Caco-2 (cell line): ENCODE measurements around the gene GTPBP4. TPM values are rescaled to one million over a fixed set of nuclear protein-coding genes. Genes with fewer than 3 reads are reported as not detected.
"Not testable (repeated sequence)": the region's sequence is repeated elsewhere in the genome, so short reads cannot be mapped to it uniquely, and the experiment has no call there.

Experiments used
- BruUV-seq: library from RNA; stranded (reverse); fragments of 400-500 nt; replicated peaks from 2 replicates; lab custom pipeline; 2021; lab: Mats Ljungman, UMichigan
- CTCF ChIA-PET: fragments of 300-600 bp; sonication (Branson Sonifier 250); formaldehyde crosslinking; loops from one replicate; lab custom pipeline; 2022; ENCODE audit warnings: antibody characterized with exemption; lab: Charles Lee
- POLR2A ChIA-PET: fragments of 300-600 bp; sonication (Branson Sonifier 250); formaldehyde crosslinking; loops from one replicate; lab custom pipeline; 2022; ENCODE audit warnings: antibody characterized with exemption; lab: Charles Lee
- DNase-seq, 2 experiments: peaks; one replicate each; pipeline versions ENCODE4 v3.0.0 to v3.0.0-alpha.2; 2020 to 2022
- H3K27me3 ChIP-seq: replicated peaks from 2 replicates; pipeline ENCODE4 v1.6.0; 2011; ENCODE audit warnings: low read length; ENCODE audit not compliant: control insufficient read depth, insufficient read depth
- H3K36me3 ChIP-seq: 2 replicates; pipeline ENCODE4 v1.5.1; 2011; ENCODE audit warnings: low read length; ENCODE audit not compliant: control insufficient read depth, insufficient read depth
- H3K4me1 ChIP-seq: fragments of 250-450 bp; sonication (Bioruptor Pico); 2 replicates; pipeline ENCODE4 v1.5.1; 2020; ENCODE audit warnings: mild to moderate bottlenecking
- H3K4me3 ChIP-seq: 2 replicates; pipeline ENCODE4 v1.5.1; 2011; ENCODE audit warnings: low read depth, mild to moderate bottlenecking, control low read depth, low read length
- H3K9me3 ChIP-seq: fragments of 250-450 bp; sonication (Bioruptor Pico); 2 replicates; pipeline ENCODE4 v1.5.1; 2020; ENCODE audit warnings: mild to moderate bottlenecking, moderate library complexity
- H3K27ac Mint-ChIP-seq: one replicate; pipeline ENCODE4 v1.8.0; 2022; ENCODE audit warnings: mixed read lengths; ENCODE audit not compliant: unreplicated experiment
- H3K27me3 Mint-ChIP-seq: one replicate; pipeline ENCODE4 v1.8.0; 2022; ENCODE audit warnings: mixed read lengths; ENCODE audit not compliant: insufficient read depth, unreplicated experiment
- H3K36me3 Mint-ChIP-seq: one replicate; pipeline ENCODE4 v1.8.0; 2022; ENCODE audit warnings: mild to moderate bottlenecking, mixed read lengths; ENCODE audit not compliant: insufficient read depth, unreplicated experiment
- H3K4me1 Mint-ChIP-seq: one replicate; pipeline ENCODE4 v1.8.0; 2022; ENCODE audit warnings: low read depth, mixed read lengths; ENCODE audit not compliant: unreplicated experiment
- H3K4me3 Mint-ChIP-seq: one replicate; pipeline ENCODE4 v1.8.0; 2022; ENCODE audit warnings: mild to moderate bottlenecking, moderate library complexity, mixed read lengths; ENCODE audit not compliant: unreplicated experiment
- H3K9me3 Mint-ChIP-seq: one replicate; pipeline ENCODE4 v1.8.0; 2022; ENCODE audit warnings: mixed read lengths; ENCODE audit not compliant: unreplicated experiment
- intact Hi-C: fragments of 100-400 bp; cut with micrococcal nuclease; formaldehyde crosslinking; loops from one replicate; pipeline ENCODE4 v1.10.0; 2022; ENCODE audit not compliant: unreplicated experiment
- total RNA-seq: library from RNA; stranded (reverse); gene quantifications from 2 replicates; pipeline ENCODE4 v1.2.3, GENCODE V29; 2022
- TF ChIP-seq, protein P1 (sequence below), 2 experiments: fragments of 200-600 bp in 1 of 2; IDR thresholded peaks; 1 replicate in 1 of 2; 2 replicates in 1 of 2; pipeline versions ENCODE4 v1.5.1 to v1.8.0; 2011 to 2022; ENCODE audit warnings: antibody characterized with exemption in 1 of 2, control low read depth in 1 of 2, inconsistent platforms in 1 of 2, low read depth in 1 of 2, low read length in 1 of 2, mild to moderate bottlenecking in 1 of 2, moderate library complexity in 1 of 2; ENCODE audit not compliant: insufficient read depth in 1 of 2, severe bottlenecking in 1 of 2, unreplicated experiment in 1 of 2

The GTPBP4 gene
- total RNA-seq, 1 experiment from 2014 or later, result 202 TPM

DNA sequence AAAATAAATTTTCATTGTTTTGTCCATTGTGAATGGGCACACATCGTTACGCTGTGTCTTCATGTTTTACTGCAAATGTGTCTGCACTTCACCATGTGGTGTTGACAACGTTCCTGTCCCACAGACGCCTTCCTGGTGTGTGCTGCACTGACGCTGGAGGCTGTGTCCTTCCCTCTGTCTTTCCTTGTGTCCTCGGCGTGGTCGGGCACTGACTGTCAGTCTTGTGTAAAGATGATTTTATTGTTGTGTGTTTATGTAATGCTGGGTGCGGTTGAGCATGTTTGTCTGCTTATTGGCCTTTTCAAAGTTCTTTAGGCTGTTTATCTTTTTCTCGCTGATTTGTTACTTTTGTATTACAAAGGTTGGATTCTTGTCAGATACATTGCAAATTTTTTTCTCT lies 19.3 kb downstream of the GTPBP4 start:
- Mint-ChIP-seq H3K27ac (no peak overlapping the region), H3K9me3 (no peaks in the 10 kb centered on the region), H3K4me1 (no peaks in the 10 kb centered on the region), H3K4me3 (no peak overlapping the region), H3K27me3 (no peaks in the 10 kb centered on the region), H3K36me3 (peaks cover 100% of the 10 kb centered on the region)
- intact Hi-C loops, result no loop called here
- Histone ChIP-seq H3K27me3 (no peaks in the 10 kb centered on the region), H3K4me1 (no peaks in the 10 kb centered on the region), H3K36me3 (peaks cover 21% of the 10 kb centered on the region), H3K4me3 (no peak overlapping the region), H3K9me3 (no peaks in the 10 kb centered on the region)
- ChIA-PET POLR2A (interaction anchor here (0.6 kb wide), 2 partner anchors 13 to 34 kb away, joined by 4 to 6 read pairs; no protein-coding TSS in a partner anchor), CTCF (no interaction called here)
- DNase-seq, result no peak
- BruUV-seq, result no TSS peak
- TF ChIP-seq, protein P1, sequence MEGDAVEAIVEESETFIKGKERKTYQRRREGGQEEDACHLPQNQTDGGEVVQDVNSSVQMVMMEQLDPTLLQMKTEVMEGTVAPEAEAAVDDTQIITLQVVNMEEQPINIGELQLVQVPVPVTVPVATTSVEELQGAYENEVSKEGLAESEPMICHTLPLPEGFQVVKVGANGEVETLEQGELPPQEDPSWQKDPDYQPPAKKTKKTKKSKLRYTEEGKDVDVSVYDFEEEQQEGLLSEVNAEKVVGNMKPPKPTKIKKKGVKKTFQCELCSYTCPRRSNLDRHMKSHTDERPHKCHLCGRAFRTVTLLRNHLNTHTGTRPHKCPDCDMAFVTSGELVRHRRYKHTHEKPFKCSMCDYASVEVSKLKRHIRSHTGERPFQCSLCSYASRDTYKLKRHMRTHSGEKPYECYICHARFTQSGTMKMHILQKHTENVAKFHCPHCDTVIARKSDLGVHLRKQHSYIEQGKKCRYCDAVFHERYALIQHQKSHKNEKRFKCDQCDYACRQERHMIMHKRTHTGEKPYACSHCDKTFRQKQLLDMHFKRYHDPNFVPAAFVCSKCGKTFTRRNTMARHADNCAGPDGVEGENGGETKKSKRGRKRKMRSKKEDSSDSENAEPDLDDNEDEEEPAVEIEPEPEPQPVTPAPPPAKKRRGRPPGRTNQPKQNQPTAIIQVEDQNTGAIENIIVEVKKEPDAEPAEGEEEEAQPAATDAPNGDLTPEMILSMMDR (IDR thresholded peaks at IDR 0.05; ENCODE audit: insufficient read depth in 1 of 2, low read depth in 1 of 2, low read length in 1 of 2, severe bottlenecking in 1 of 2, unreplicated experiment in 1 of 2), result no peak

DNA sequence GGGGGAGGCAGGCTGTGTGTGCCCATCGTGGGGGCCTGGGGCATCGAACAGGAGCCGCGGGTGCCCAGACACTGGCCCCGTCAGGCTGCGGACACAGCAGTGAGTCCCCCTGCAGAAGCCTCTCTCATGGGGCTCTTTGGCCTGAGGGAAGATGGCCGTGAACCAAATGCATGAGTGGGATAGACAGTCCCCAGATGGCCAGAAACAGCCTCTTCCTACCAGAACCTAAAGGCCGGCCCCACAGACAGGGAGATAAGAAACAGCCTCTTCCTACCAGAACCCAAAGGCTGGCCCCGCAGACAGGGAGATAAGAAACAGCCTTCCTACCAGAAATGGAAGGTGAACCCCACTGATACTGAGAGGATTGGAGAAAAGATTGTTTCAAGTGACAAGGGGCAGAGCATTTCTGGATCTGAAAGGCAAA lies 20.8 kb downstream of the GTPBP4 start:
- Mint-ChIP-seq H3K4me1 (no peaks in the 10 kb centered on the region), H3K27me3 (no peaks in the 10 kb centered on the region)
- no peaks in the 10 kb centered on the region for H3K9me3 ChIP-seq

DNA sequence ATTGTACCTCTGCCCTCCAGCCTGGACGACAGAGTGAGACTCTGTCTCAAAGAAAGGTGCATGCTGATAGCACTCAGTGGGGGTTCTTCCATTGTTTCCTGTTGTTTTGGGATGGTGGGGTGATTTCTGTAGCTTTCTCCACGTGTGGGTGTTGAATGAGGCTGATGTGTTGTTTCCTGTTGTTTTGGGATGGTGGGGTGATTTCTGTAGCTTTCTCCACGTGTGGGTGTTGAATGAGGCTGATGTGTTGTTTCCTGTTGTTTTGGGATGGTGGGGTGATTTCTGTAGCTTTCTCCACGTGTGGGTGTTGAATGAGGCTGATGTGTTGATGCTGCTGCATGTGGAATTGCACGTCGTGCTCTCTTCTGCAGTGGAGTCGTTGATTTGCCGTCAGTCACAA lies 21.7 kb downstream of the GTPBP4 start:
- POLR2A ChIA-PET, H3K36me3 ChIP-seq: not testable (repeated sequence)

More for the DNA sequence above, 20.8 kb downstream of the GTPBP4 start:
- H3K4me3 ChIP-seq, result no peak overlapping the region
- CTCF ChIA-PET, result no interaction called here
- peak in 1 of 2 experiments; percentile 26 for DNase-seq
- peaks cover 16% of the 10 kb centered on the region for H3K36me3 ChIP-seq
- Mint-ChIP-seq H3K36me3 (peaks cover 100% of the 10 kb centered on the region), H3K9me3 (no peaks in the 10 kb centered on the region), H3K27ac (peak overlapping the region; percentile 11), H3K4me3 (no peak overlapping the region)
- H3K4me1 ChIP-seq, result no peaks in the 10 kb centered on the region
- no peaks in the 10 kb centered on the region for H3K27me3 ChIP-seq
- POLR2A ChIA-PET, result no interaction called here
- intact Hi-C loops, result no loop called here
- no TSS peak for BruUV-seq
- TF ChIP-seq, protein P1 (IDR thresholded peaks at IDR 0.05; ENCODE audit: insufficient read depth in 1 of 2, low read depth in 1 of 2, low read length in 1 of 2, severe bottlenecking in 1 of 2, unreplicated experiment in 1 of 2), result no peak

DNA sequence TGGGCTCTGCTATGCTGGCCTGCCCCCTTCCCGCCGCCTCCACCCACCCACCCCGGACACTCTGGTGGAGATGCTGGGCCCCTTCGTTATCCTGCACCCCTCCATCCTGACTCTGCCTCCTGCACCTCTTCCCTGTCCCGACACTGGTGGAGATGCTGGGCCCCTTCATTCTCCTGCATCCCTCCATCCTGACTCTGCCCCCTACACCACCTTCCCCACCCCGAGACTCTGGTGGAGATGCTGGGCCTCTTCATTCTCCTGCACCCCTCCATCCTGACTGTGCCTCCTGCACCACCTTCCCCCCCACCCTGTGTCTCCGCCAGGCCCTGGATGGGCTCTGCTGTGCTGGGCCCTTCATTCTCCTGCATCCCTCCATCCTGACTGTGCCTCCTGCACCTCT lies 22.5 kb downstream of the GTPBP4 start:
- POLR2A ChIA-PET, result no interaction called here
- intact Hi-C loops, result no loop called here
- Mint-ChIP-seq H3K9me3 (no peaks in the 10 kb centered on the region), H3K4me1 (no peaks in the 10 kb centered on the region), H3K36me3 (peaks cover 100% of the 10 kb centered on the region), H3K27me3 (no peaks in the 10 kb centered on the region), H3K27ac (no peak overlapping the region), H3K4me3 (no peak overlapping the region)
- H3K36me3 ChIP-seq, result peaks cover 8% of the 10 kb centered on the region
- TF ChIP-seq, protein P1 (IDR thresholded peaks at IDR 0.05; ENCODE audit: insufficient read depth in 1 of 2, low read depth in 1 of 2, low read length in 1 of 2, severe bottlenecking in 1 of 2, unreplicated experiment in 1 of 2), result no peak
- no TSS peak for BruUV-seq
- H3K27me3 ChIP-seq, result no peaks in the 10 kb centered on the region
- H3K4me3 ChIP-seq, result no peak overlapping the region
- H3K4me1 ChIP-seq, result no peaks in the 10 kb centered on the region
- CTCF ChIA-PET, result no interaction called here
- no peak for DNase-seq
- no peaks in the 10 kb centered on the region for H3K9me3 ChIP-seq

More for the DNA sequence above, 21.7 kb downstream of the GTPBP4 start:
- intact Hi-C loops, H3K4me3 Mint-ChIP-seq, BruUV-seq, CTCF ChIA-PET, H3K9me3 ChIP-seq, H3K4me1 Mint-ChIP-seq, H3K27ac Mint-ChIP-seq, H3K4me3 ChIP-seq, H3K4me1 ChIP-seq, H3K27me3 ChIP-seq, DNase-seq, H3K9me3 Mint-ChIP-seq, H3K27me3 Mint-ChIP-seq: not testable (repeated sequence)
- H3K36me3 Mint-ChIP-seq, result peaks cover 100% of the 10 kb centered on the region
